CD4-positive, alpha-beta T cell treated with Interleukin-10 for 1 hour (primary cell): Measurements from ENCODE around the gene GALNT17.

Experiments used
- DNase-seq: peaks from one replicate; pipeline ENCODE4 v3.0.0-alpha.2; 2020

GALNT17 gene

GRCh38 chr7:71466448-71467145 lies 334.7 kb downstream of the GALNT17 start:
- no peak for DNase-seq

- no peak for DNase-seq
Measured at GRCh38 chr7:71470326-71470725, 338.4 kb downstream of the GALNT17 start.

DNA sequence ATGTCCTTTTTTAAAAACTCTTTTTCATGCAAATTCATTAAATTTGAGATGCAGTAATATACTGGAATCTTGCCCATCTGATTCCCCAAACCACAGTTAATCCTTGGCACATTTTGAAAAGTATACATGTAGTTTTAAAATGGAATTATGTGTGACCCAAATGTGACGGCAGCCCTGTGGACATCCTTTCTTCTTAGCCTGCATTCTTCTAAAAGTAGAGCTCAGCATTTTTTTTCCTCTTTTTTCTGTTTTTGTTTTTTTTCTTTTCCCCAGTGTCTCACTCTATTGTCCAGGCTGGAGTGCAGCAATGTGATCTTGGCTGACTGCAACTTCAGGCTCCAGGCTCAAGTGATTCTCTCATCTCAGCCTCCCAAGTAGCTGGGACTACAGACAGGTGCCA lies 338.9 kb downstream of the GALNT17 start:
- DNase-seq = no peak

DNA sequence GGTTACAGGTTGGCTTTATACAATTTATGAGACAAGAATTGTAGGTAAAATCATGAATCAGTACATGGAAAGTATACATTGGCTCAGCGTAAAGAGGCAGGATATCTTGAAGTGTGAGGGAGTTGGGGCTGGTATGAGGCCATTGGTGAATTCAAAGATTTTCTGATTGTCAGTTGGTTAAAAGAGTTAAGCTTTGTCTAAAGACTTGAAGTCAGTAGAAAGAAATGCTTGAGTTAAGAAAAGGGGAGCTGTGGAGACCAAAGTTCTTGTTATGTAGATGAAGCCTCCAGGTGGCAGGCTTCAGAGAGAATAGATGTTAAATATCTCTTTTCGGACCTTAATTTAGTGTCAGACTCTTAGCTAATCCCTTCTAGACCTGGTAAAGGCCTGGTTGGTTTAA lies 341.0 kb downstream of the GALNT17 start:
- no peak for DNase-seq

- no peak for DNase-seq
Measured at GRCh38 chr7:71473366-71473967, 341.5 kb downstream of the GALNT17 start.

DNA sequence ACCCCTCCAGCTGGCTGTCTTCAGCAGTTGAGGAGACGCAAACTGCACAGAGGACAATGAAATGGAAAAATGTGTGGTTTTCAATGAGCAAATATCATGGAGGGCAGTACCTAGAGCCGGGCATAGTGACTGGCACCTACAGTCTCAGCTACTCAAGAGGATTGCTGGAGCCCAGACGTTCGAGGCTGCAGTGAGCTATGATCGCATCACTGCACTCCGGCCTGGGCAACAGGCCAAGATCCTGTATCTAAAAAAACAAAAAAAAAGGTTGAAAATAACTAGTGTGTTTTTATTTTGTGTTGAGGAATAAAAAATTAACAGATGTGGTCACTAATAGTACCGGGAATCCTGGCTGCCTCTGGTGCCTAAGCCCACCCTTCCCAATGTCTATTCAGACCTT lies 345.5 kb downstream of the GALNT17 start:
- DNase-seq = no peak

DNA sequence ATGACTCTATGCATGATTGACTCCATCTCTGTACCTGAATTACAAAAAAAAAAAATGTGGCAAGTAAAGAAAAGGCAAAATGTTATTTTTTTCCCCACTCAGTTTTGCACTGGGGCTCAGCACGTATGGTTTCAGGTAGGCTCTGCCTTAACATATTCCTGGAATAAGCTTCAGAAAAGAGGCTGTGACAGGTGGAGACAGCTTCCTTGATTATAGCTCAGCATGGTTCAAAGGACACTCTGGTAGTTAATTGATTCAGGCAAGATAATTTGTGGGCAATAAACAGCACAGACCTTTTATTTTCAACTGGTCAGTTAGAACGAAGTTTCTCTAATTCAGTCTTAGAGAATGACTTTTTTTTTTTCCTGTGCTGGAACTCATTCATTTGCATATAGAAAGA lies 347.3 kb downstream of the GALNT17 start:
- DNase-seq = no peak

- DNase-seq = no peak
Measured at GRCh38 chr7:71480791-71481190, 348.8 kb downstream of the GALNT17 start.

DNA sequence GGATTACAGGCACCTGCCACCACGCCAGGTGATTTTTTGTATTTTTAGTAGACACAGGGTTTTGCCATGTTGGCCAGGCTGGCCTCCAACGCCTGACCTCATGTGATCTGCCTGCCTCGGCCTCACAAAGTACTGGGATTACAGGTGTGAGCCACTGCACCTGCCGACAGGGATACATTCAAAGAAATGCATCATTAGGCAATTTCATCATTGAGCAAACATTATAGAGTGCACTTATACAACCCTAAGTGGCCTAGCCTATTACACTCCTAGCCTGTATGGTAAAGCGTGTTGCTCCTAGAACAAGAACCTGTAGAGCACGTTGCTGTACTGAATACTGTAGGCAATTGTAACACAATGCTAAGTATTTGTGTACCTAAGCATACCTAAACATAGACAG lies 350.3 kb downstream of the GALNT17 start:
- DNase-seq = no peak

DNA sequence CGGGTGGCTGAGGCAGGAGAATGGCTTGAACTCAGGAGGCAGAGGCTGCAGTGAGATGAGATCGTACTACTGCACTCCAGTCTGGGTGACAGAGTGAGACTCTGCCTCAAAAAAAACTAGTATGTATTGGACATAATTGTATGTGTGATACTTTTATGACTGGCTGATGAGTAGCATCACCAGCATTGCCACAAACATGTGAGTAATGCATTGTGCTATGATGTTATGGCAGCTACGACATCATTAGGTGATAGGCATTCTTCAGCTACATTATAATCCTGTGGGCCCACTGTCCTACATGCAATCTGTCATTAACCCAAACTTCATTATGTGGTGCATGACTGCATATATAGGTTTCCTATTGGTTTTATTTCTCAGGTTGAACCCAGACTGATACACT lies 352.4 kb downstream of the GALNT17 start:
- DNase-seq = no peak

DNA sequence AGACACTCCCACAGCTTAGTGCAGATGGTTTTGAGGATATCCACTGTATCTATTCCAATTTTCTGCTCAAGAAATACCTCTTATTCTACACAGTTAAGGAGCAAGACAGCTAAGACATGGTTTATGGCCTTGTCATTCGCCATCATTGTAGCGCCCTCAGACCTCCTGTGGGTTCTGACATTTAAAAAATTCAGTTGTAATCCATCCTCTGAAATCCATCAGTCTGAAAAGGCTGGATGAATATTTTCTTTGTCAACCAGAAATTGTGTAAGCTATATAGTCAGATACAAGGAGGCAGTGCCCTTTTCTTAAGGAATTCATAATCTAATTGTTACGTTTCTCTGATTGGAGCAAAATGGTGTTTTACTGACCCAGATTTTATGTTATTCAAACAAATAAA lies 353.6 kb downstream of the GALNT17 start:
- DNase-seq = no peak

DNA sequence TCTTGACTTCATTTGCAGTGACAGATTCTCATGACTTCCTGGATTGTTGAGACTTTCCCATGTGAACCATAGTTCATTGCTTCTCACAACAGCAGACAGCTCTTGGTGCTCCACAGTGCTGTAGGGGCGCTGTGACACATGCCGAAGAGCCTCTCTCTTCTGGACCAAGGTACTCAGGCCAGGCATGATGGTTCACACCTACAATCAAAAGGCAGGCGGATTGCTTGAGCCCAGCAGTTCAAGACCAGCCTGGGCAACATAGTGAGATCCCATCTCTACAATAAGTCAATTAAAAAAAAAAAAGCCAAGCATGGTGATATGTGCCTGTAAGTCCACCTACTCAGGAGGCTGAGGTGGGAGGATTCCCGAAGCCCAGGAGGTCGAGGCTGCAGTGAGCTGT lies 354.5 kb downstream of the GALNT17 start:
- DNase-seq = no peak

GRCh38 chr7:71486856-71487628 lies 355.1 kb downstream of the GALNT17 start:
- no peak for DNase-seq

DNA sequence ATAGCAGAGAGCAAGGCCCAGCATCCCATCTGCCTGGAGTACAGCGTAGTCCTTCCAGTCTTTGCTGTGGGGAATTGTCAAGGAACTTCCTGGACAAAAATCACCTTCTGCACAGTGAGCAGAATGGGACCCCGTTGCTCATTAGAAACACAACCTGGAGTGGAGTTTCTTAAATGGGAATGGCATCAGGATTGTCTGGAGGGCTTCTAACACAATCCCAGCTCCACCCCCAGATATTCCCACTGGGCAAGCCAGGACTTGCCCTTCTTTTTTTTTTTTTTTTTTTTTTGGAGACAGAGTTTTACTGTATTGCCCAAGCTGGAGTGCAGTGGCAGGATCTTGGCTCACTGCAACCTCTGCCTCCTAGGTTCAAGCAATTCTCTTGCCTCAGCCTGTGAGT lies 356.4 kb downstream of the GALNT17 start:
- DNase-seq = no peak

- DNase-seq = no peak
Measured at GRCh38 chr7:71491336-71491735, 359.4 kb downstream of the GALNT17 start.

GRCh38 chr7:71495828-71496227 lies 363.9 kb downstream of the GALNT17 start:
- DNase-seq = no peak

- no peak for DNase-seq
Measured at GRCh38 chr7:71497256-71497946, 365.5 kb downstream of the GALNT17 start.

- DNase-seq = no peak
Measured at GRCh38 chr7:71498381-71498780, 366.4 kb downstream of the GALNT17 start.

DNA sequence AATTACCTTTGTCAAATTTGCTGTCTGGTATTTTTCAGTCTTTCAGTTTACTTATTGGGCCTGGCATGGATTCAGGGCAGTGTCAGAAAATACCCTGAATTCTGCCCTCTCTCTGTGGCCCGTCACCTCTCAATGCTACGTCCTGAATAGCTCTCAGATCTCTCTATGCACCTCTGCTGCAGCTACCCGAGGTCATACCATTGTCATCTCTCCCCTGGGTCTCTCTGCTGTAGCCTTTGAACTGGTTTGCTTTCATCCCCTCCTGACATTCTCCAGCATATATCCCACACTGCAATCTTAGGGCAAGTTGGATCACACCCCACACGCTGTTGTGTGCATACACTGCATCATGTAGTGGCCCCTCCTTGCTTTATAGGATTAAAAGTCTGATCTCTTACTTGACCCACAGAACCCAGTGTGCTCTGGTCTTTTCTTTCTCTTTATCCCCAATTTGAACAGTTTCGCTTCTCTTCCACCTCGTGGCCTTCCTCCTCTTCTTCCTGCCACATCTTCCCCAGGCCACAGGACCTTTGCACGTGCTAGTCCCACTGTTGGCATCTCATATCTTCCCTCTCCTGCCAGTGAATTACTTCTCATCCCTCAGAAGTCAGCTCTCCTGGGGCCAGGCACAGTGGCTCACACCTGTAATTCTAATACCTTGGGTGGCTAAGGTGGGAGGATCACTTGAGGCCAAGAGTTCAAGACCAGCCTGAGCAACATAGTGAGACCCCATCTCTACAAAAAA lies 372.9 kb downstream of the GALNT17 start:
- no peak for DNase-seq

- no peak for DNase-seq
Measured at GRCh38 chr7:71506822-71507221, 374.9 kb downstream of the GALNT17 start.

DNA sequence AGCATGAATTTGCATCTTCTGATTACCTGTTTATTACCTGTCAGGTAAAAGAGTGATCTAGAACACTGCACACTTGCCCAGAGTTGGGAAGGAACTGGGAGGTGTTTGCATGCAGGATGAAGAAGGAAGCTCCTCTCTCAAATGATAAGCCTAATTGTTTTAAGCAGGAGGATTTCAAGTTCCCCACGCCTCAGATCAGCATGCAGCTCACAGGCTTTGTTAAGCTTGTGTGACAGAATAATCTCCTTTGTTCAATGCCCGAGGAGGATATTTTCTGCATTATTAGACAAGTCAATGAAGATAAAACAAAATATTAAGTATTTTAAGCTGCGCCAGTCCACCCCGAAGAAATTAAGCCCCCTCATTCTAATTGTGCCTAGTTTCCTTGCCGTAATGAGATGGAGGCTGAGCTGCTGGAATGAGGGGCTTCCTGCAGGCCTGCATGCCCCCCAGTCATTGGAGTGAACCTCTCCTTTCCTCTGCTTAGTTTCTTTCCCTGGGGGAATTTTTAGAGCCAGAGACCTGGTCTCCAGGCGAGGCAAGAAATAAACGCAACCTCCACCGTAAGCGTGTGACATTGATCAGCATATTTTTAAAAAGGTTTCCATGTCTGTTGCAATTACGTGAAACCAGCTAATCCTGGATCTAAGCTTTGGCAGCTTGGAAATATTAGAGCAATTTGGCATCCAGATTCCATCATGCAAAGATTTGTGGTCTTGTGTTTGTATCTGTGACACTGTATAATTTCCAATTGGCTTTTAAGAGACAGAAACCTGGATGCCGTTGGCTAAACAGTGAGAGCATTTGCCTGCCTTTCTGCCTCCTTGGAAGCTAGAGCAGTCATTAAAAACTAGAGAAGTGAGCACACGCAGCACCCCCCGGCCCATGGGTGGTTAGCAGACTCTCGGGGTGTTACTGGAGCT lies 376.0 kb downstream of the GALNT17 start:
- no peak for DNase-seq

DNA sequence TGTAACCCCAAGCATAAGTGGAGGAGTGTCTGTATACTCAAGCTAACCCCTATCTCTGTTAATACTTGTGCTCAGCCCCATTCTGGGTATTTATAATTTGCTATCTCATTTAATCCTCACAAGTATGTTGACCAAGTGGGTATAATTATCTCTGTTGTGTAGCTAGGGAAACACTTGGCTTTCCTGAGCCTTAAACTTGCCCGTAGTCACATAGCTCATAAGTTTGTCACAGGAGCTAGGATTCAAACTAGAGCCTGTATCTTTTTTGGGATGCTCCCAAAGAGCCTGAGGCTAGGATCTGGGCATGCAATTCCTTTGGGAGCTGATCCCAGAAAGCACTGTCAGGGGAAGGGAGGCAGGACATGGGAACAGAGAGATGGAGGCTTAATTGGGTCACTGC lies 377.4 kb downstream of the GALNT17 start:
- no peak for DNase-seq
